WTC11 (cell line): ENCODE results near the gene VDAC1. TPM values are rescaled to one million over a fixed set of nuclear protein-coding genes. Genes with fewer than 3 reads are reported as not detected.
A peak's percentile ranks its signal among the peaks of the same experiment; 100 is the strongest.

ENCODE experiments used
- ATAC-seq: fragments of 200-7000 bp; cut with Tn5 transposase; 2 replicates; pipeline ENCODE4 v1.10.0; 2021; ENCODE audit warnings: mild to moderate bottlenecking, moderate library complexity
- CTCF ChIA-PET: fragments of 300-600 bp; sonication (Branson Sonifier 250); formaldehyde crosslinking; loops from one replicate; lab custom pipeline; 2021; ENCODE audit warnings: antibody characterized with exemption; lab: Charles Lee
- POLR2A ChIA-PET: fragments of 350-600 bp; sonication (Branson Sonifier 250); formaldehyde crosslinking; loops from one replicate; lab custom pipeline; 2021; ENCODE audit warnings: antibody characterized with exemption; lab: Charles Lee
- DNase-seq: peaks from one replicate; pipeline ENCODE4 v3.0.0; 2021; ENCODE audit warnings: low spot score
- H3K27ac Mint-ChIP-seq: 2 replicates; pipeline ENCODE4 v1.8.0; 2021; ENCODE audit warnings: mixed read lengths
- H3K27me3 Mint-ChIP-seq: 2 replicates; pipeline ENCODE4 v1.8.0; 2021; ENCODE audit warnings: low read depth, mild to moderate bottlenecking, moderate library complexity, mixed read lengths
- H3K36me3 Mint-ChIP-seq: 2 replicates; pipeline ENCODE4 v1.8.0; 2021; ENCODE audit warnings: mixed read lengths
- H3K4me1 Mint-ChIP-seq: 2 replicates; pipeline ENCODE4 v1.8.0; 2022; ENCODE audit warnings: mixed read lengths
- H3K4me3 Mint-ChIP-seq: 2 replicates; pipeline ENCODE4 v1.8.0; 2021; ENCODE audit warnings: mild to moderate bottlenecking, moderate library complexity, mixed read lengths
- H3K9me3 Mint-ChIP-seq: 2 replicates; pipeline ENCODE4 v1.8.0; 2021; ENCODE audit warnings: mixed read lengths
- CTCF ChIP-seq: fragments of 200-600 bp; IDR thresholded peaks from 2 replicates; pipeline ENCODE4 v1.8.0; 2022; ENCODE audit warnings: antibody characterized with exemption
- FOXK1 ChIP-seq: sonication (generic); formaldehyde crosslinking; IDR thresholded peaks from 2 replicates; pipeline ENCODE4 v1.8.0; 2022; ENCODE audit warnings: mild to moderate bottlenecking, moderate library complexity, missing genetic modification reagents
- FOXP1 ChIP-seq: sonication (generic); formaldehyde crosslinking; IDR thresholded peaks from 2 replicates; pipeline ENCODE4 v1.8.0; 2022; ENCODE audit warnings: missing genetic modification reagents, mild to moderate bottlenecking, moderate library complexity, borderline replicate concordance
- MYBL2 ChIP-seq: sonication (generic); formaldehyde crosslinking; IDR thresholded peaks from 2 replicates; pipeline ENCODE4 v1.8.1; 2023; ENCODE audit warnings: mild to moderate bottlenecking, moderate library complexity, missing genetic modification reagents
- NFYB ChIP-seq: sonication (generic); formaldehyde crosslinking; conservative IDR thresholded peaks from 2 replicates; pipeline ENCODE4 v1.8.0; 2022; ENCODE audit warnings: low read depth, missing genetic modification reagents
- NR1H2 ChIP-seq: sonication (generic); formaldehyde crosslinking; IDR thresholded peaks from 2 replicates; pipeline ENCODE4 v1.9.0; 2021; ENCODE audit warnings: mild to moderate bottlenecking, moderate library complexity, missing genetic modification reagents
- RORB ChIP-seq: fragments of 250-450 bp; sonication (Bioruptor Pico); IDR thresholded peaks from 2 replicates; pipeline ENCODE4 v1.9.0; 2021; ENCODE audit warnings: mild to moderate bottlenecking
- SOX15 ChIP-seq: fragments of 250-450 bp; sonication (Bioruptor Pico); IDR thresholded peaks from 2 replicates; pipeline ENCODE4 v1.9.0; 2021; ENCODE audit warnings: mild to moderate bottlenecking
- TCF7 ChIP-seq: sonication (generic); formaldehyde crosslinking; IDR thresholded peaks from 2 replicates; pipeline ENCODE4 v1.8.0; 2022; ENCODE audit warnings: mild to moderate bottlenecking, low read depth, missing genetic modification reagents, moderate library complexity
- TP53 ChIP-seq: sonication (generic); formaldehyde crosslinking; IDR thresholded peaks from 2 replicates; pipeline ENCODE4 v1.8.1; 2023; ENCODE audit warnings: mild to moderate bottlenecking, missing genetic modification reagents
- ZBTB43 ChIP-seq: sonication (generic); formaldehyde crosslinking; IDR thresholded peaks from 2 replicates; pipeline ENCODE4 v1.8.1; 2023; ENCODE audit warnings: mild to moderate bottlenecking, missing genetic modification reagents
- ZNF317 ChIP-seq: sonication (generic); formaldehyde crosslinking; IDR thresholded peaks from 2 replicates; pipeline ENCODE4 v1.8.1; 2023; ENCODE audit warnings: low read depth, mild to moderate bottlenecking, moderate library complexity, missing genetic modification reagents, borderline replicate concordance
- total RNA-seq: library from RNA; stranded (reverse); gene quantifications from 3 replicates; pipeline ENCODE4 v1.2.3, GENCODE V29; 2021
- TF ChIP-seq, protein P1 (sequence below): fragments of 250-450 bp; sonication (Bioruptor Pico); IDR thresholded peaks from 2 replicates; pipeline ENCODE4 v1.9.0; 2021; ENCODE audit warnings: mild to moderate bottlenecking, borderline replicate concordance
- TF ChIP-seq, protein P2 (sequence below): sonication (generic); formaldehyde crosslinking; IDR thresholded peaks from 2 replicates; pipeline ENCODE4 v1.8.1; 2023; ENCODE audit warnings: mild to moderate bottlenecking, missing genetic modification reagents, borderline replicate concordance

The VDAC1 gene
- total RNA-seq, 1 experiment from 2014 or later, result 274 TPM

DNA sequence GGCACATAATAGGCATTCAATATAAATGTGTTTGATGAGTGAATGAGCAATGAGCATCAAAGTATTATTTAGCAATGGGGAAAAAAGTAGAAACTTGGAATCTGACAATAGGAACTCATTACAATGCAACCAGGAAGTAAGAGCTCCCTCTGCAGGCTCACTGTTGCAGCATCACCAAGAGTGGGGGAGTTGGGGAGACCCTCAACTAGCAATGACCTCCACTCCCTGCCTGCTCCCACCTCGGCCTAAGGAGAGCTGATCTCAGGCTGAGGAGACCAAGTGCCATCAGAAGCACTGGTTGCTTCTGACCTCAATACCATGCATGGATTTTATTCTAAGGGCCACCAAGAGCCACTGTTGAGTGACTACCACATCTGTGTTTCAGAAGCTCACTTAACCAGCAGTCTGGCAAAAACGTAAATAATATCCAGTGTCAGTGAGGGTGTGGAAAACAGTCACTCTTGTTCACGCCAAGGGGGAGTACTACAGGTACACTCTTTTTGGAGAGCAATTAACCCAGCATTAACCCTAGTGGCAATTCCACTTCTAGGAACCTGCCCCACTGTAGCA is 8.0 kb downstream of the VDAC1 start:
- Mint-ChIP-seq H3K36me3 (peaks cover 6% of the 10 kb centered on the region), H3K9me3 (no peaks in the 10 kb centered on the region), H3K4me1 (peaks cover 54% of the 10 kb centered on the region), H3K27me3 (no peaks in the 10 kb centered on the region), H3K4me3 (no peak overlapping the region), H3K27ac (peak overlapping the region; percentile 15; the same call in 1 of the 2 replicates)
- ChIA-PET POLR2A (interaction anchor here (0.5 to 1.2 kb wide), 2 partner anchors 8 to 214 kb away, joined by 4 to 5 read pairs; partner anchors contain the start of gene VDAC1), CTCF (interaction anchor here (0.6 to 5.1 kb wide), 44 partner anchors 10 to 945 kb away, joined by 3 to 43 read pairs (median 4); partner anchors contain the start of genes C5orf15, HSPA4 and VDAC1)
- peak; percentile 57 for DNase-seq
- no peak for TF ChIP-seq NR1H2
- no peak for TF ChIP-seq FOXP1
- no peak for TF ChIP-seq TCF7 (CRISPR knock-in tag)
- peak; percentile 43; the same call in 1 of the 2 replicates for TF ChIP-seq CTCF
- TF ChIP-seq, protein P1, sequence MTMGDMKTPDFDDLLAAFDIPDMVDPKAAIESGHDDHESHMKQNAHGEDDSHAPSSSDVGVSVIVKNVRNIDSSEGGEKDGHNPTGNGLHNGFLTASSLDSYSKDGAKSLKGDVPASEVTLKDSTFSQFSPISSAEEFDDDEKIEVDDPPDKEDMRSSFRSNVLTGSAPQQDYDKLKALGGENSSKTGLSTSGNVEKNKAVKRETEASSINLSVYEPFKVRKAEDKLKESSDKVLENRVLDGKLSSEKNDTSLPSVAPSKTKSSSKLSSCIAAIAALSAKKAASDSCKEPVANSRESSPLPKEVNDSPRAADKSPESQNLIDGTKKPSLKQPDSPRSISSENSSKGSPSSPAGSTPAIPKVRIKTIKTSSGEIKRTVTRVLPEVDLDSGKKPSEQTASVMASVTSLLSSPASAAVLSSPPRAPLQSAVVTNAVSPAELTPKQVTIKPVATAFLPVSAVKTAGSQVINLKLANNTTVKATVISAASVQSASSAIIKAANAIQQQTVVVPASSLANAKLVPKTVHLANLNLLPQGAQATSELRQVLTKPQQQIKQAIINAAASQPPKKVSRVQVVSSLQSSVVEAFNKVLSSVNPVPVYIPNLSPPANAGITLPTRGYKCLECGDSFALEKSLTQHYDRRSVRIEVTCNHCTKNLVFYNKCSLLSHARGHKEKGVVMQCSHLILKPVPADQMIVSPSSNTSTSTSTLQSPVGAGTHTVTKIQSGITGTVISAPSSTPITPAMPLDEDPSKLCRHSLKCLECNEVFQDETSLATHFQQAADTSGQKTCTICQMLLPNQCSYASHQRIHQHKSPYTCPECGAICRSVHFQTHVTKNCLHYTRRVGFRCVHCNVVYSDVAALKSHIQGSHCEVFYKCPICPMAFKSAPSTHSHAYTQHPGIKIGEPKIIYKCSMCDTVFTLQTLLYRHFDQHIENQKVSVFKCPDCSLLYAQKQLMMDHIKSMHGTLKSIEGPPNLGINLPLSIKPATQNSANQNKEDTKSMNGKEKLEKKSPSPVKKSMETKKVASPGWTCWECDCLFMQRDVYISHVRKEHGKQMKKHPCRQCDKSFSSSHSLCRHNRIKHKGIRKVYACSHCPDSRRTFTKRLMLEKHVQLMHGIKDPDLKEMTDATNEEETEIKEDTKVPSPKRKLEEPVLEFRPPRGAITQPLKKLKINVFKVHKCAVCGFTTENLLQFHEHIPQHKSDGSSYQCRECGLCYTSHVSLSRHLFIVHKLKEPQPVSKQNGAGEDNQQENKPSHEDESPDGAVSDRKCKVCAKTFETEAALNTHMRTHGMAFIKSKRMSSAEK, result no peak
- TF ChIP-seq, all 79 proteins: peak for 1
- ATAC-seq, result peak; percentile 84

GRCh38 chr5:133995883-133996563 is 8.8 kb downstream of the VDAC1 start:
- H3K27ac Mint-ChIP-seq, result no peak overlapping the region
- CTCF ChIA-PET, result interaction anchor here (0.6 to 5.1 kb wide), 36 partner anchors 10 to 944 kb away, joined by 3 to 43 read pairs (median 4); partner anchors contain the start of genes C5orf15, HSPA4 and VDAC1
- POLR2A ChIA-PET, result interaction anchor here (1.2 kb wide), 1 partner anchor 9 kb away, joined by 5 read pairs; the partner anchor contains the start of gene VDAC1
- H3K9me3 Mint-ChIP-seq, result no peaks in the 10 kb centered on the region
- no peak overlapping the region for H3K4me3 Mint-ChIP-seq
- peaks cover 9% of the 10 kb centered on the region for H3K36me3 Mint-ChIP-seq
- DNase-seq (no peak), ATAC-seq (no peak)
- H3K27me3 Mint-ChIP-seq, result no peaks in the 10 kb centered on the region
- peaks cover 50% of the 10 kb centered on the region for H3K4me1 Mint-ChIP-seq
- no peak for TF ChIP-seq ZNF317 (CRISPR knock-in tag)
- no peak for TF ChIP-seq FOXK1 (CRISPR knock-in tag)
- TF ChIP-seq RORB (CRISPR knock-in tag), result no peak
- TF ChIP-seq, protein P2, sequence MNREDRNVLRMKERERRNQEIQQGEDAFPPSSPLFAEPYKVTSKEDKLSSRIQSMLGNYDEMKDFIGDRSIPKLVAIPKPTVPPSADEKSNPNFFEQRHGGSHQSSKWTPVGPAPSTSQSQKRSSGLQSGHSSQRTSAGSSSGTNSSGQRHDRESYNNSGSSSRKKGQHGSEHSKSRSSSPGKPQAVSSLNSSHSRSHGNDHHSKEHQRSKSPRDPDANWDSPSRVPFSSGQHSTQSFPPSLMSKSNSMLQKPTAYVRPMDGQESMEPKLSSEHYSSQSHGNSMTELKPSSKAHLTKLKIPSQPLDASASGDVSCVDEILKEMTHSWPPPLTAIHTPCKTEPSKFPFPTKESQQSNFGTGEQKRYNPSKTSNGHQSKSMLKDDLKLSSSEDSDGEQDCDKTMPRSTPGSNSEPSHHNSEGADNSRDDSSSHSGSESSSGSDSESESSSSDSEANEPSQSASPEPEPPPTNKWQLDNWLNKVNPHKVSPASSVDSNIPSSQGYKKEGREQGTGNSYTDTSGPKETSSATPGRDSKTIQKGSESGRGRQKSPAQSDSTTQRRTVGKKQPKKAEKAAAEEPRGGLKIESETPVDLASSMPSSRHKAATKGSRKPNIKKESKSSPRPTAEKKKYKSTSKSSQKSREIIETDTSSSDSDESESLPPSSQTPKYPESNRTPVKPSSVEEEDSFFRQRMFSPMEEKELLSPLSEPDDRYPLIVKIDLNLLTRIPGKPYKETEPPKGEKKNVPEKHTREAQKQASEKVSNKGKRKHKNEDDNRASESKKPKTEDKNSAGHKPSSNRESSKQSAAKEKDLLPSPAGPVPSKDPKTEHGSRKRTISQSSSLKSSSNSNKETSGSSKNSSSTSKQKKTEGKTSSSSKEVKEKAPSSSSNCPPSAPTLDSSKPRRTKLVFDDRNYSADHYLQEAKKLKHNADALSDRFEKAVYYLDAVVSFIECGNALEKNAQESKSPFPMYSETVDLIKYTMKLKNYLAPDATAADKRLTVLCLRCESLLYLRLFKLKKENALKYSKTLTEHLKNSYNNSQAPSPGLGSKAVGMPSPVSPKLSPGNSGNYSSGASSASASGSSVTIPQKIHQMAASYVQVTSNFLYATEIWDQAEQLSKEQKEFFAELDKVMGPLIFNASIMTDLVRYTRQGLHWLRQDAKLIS (CRISPR knock-in tag), result no peak
- TF ChIP-seq, protein P1, result no peak
- no peak for TF ChIP-seq TP53
- TF ChIP-seq SOX15 (CRISPR knock-in tag), result no peak
- TF ChIP-seq MYBL2, result no peak
- TF ChIP-seq NFYB (CRISPR knock-in tag), result no peak
- TF ChIP-seq NR1H2, result no peak
- TF ChIP-seq ZBTB43 (CRISPR knock-in tag), result no peak
